HepG2 (cell line): Measurements from ENCODE around the gene HAP1. TPM values are rescaled to one million over a fixed set of nuclear protein-coding genes. Genes with fewer than 3 reads are reported as not detected.
A peak's percentile ranks its signal among the peaks of the same experiment; 100 is the strongest.

Source experiments
- EP300 ChIP-seq, 3 experiments: sonication (generic) in 1 of 3; formaldehyde crosslinking in 1 of 3; IDR thresholded peaks; 2 replicates each; pipeline versions ENCODE4 v1.5.1 to v1.6.1; 2011 to 2020; ENCODE audit warnings: low read depth in 2 of 3, low read length in 2 of 3, borderline replicate concordance in 1 of 3, improper control_type of control experiment in 1 of 3, mild to moderate bottlenecking in 1 of 3, missing genetic modification reagents in 1 of 3, moderate library complexity in 1 of 3
- ERF ChIP-seq: IDR thresholded peaks from 2 replicates; pipeline ENCODE4 v1.6.1; 2018; ENCODE audit warnings: missing biosample characterization, missing genetic modification reagents
- HMGXB4 ChIP-seq, 2 experiments: sonication (generic) in 1 of 2; formaldehyde crosslinking in 1 of 2; IDR thresholded peaks; 2 replicates each; pipeline versions ENCODE4 v1.4.0 to v1.6.1; 2018 to 2020; ENCODE audit warnings: missing genetic modification reagents in 2 of 2, borderline replicate concordance in 1 of 2, low read depth in 1 of 2, mild to moderate bottlenecking in 1 of 2, missing biosample characterization in 1 of 2
- KDM4B ChIP-seq: sonication (generic); formaldehyde crosslinking; IDR thresholded peaks from 2 replicates; pipeline ENCODE4 v1.4.0; 2020; ENCODE audit warnings: missing genetic modification reagents
- NFATC3 ChIP-seq: sonication (generic); formaldehyde crosslinking; IDR thresholded peaks from 2 replicates; pipeline ENCODE4 v1.5.1; 2020; ENCODE audit warnings: mild to moderate bottlenecking, missing genetic modification reagents
- RNF219 ChIP-seq: sonication (generic); formaldehyde crosslinking; IDR thresholded peaks from 2 replicates; pipeline ENCODE4 v1.5.0; 2020; ENCODE audit warnings: mild to moderate bottlenecking, missing genetic modification reagents
- SAFB2 ChIP-seq: sonication (generic); formaldehyde crosslinking; IDR thresholded peaks from 2 replicates; pipeline ENCODE4 v1.5.1; 2020; ENCODE audit warnings: missing genetic modification reagents, low read depth, mild to moderate bottlenecking, borderline replicate concordance
- SP1 ChIP-seq, 2 experiments: fragments of 450-650 bp in 1 of 2; sonication (generic) in 1 of 2; formaldehyde crosslinking in 1 of 2; IDR thresholded peaks; 2 replicates each; pipeline versions ENCODE4 v1.4.0 to v1.6.1; 2016 to 2020; ENCODE audit warnings: missing genetic modification reagents in 1 of 2
- SP140L ChIP-seq: sonication (generic); formaldehyde crosslinking; IDR thresholded peaks from 2 replicates; pipeline ENCODE4 v1.4.0; 2020; ENCODE audit warnings: missing genetic modification reagents, borderline replicate concordance
- ZFX ChIP-seq: sonication (generic); formaldehyde crosslinking; IDR thresholded peaks from 2 replicates; pipeline ENCODE4 v1.4.0; 2020; ENCODE audit warnings: mild to moderate bottlenecking, low read depth, missing genetic modification reagents, moderate library complexity
- ZNF331 ChIP-seq: sonication (generic); formaldehyde crosslinking; IDR thresholded peaks from 2 replicates; pipeline ENCODE4 v1.4.0; 2020; ENCODE audit warnings: missing genetic modification reagents
- ZNF512 ChIP-seq: sonication (generic); formaldehyde crosslinking; IDR thresholded peaks from 2 replicates; pipeline ENCODE4 v1.4.0; 2020; ENCODE audit warnings: mild to moderate bottlenecking, missing genetic modification reagents
- ZNF646 ChIP-seq: sonication (generic); formaldehyde crosslinking; IDR thresholded peaks from 2 replicates; pipeline ENCODE4 v1.9.0; 2021; ENCODE audit warnings: mild to moderate bottlenecking, missing genetic modification reagents
- ZSCAN25 ChIP-seq: sonication (generic); formaldehyde crosslinking; IDR thresholded peaks from 2 replicates; pipeline ENCODE4 v1.8.0; 2022; ENCODE audit warnings: mild to moderate bottlenecking, missing genetic modification reagents
- polyA plus RNA-seq, 8 experiments: library from polyadenylated mRNA; depleted of rRNA in 3 of 8; stranded (reverse) in 7 of 8; unstranded in 1 of 8; fragments of >200 nt; fragmentation: Illumina TruSeq in 4 of 8; extraction: Trizol in 4 of 8; gene quantifications; 2 replicates each; pipeline versions ENCODE4 v1.2.1 to v1.2.3, GENCODE V29; 2011 to 2016; ENCODE audit warnings: low read depth in 4 of 8, missing spikeins in 1 of 8, mixed read lengths in 1 of 8; ENCODE audit not compliant: insufficient read depth in 1 of 8
- total RNA-seq, 5 experiments: library from RNA; depleted of rRNA; stranded (reverse); fragments of >200 nt; fragmentation: Illumina TruSeq; extraction: Trizol; gene quantifications; 2 replicates each; pipeline ENCODE4 v1.2.3, GENCODE V29; 2016; ENCODE audit warnings: low read depth in 1 of 5

HAP1 gene
- total and polyA plus RNA-seq, 2 of the 13 experiments (the other 11 are each of a cell fraction or from before 2014, with no cell fraction given): 0.07 TPM

GRCh38 chr17:41734139-41734948 is at the start of gene HAP1 (continued):
- TF ChIP-seq SP1 (IDR thresholded peaks at IDR 0.05) (no peak), SP1 (CRISPR knock-in tag; IDR thresholded peaks at IDR 0.05) (peak; percentile 31; the same call in 1 of the 2 replicates), SAFB2 (CRISPR knock-in tag) (peak; percentile 66; the same call in 1 of the 2 replicates), KDM4B (CRISPR knock-in tag) (no peak), ZNF512 (CRISPR knock-in tag) (no peak), SP140L (CRISPR knock-in tag) (0 out of 2 replicates have a peak, but pooled peaks have one; percentile 26), ZNF331 (CRISPR knock-in tag) (0 out of 2 replicates have a peak, but pooled peaks have one; percentile 39), EP300 (IDR thresholded peaks at IDR 0.05; ENCODE audit: low read depth in 2 of 2, low read length in 2 of 2) (no peak), EP300 (CRISPR knock-in tag; IDR thresholded peaks at IDR 0.05; ENCODE audit: borderline replicate concordance) (0 out of 2 replicates have a peak, but pooled peaks have one; percentile 13), ZFX (CRISPR knock-in tag) (no peak), ZSCAN25 (CRISPR knock-in tag) (peak; percentile 32; the same call in 1 of the 2 replicates), HMGXB4 (CRISPR knock-in tag; IDR thresholded peaks at IDR 0.05; ENCODE audit: borderline replicate concordance in 1 of 2, low read depth in 1 of 2) (peak in 1 of 2 experiments; percentile 40; a peak in 2 of 4 replicates), RNF219 (CRISPR knock-in tag) (no peak), NFATC3 (no peak), ZNF646 (CRISPR knock-in tag) (0 out of 2 replicates have a peak, but pooled peaks have one; percentile 51), ERF (CRISPR knock-in tag) (peak; percentile 76; the same call in 1 of the 2 replicates)
